Measurements from ENCODE around the gene TUSC2.
A peak's percentile ranks its signal among the peaks of the same experiment; 100 is the strongest.

Gene TUSC2

GRCh38 chr3:50334339-50335075 is 6.5 kb upstream of the TUSC2 start:
- no peak for DNase-seq (ENCODE audit: low spot score)

GRCh38 chr3:50333744-50334328 is 5.8 kb upstream of the TUSC2 start:
- peak; percentile 93 for DNase-seq (ENCODE audit: low spot score)

- DNase-seq (ENCODE audit: low spot score) = no peak
These were observed 3.4 kb upstream of the TUSC2 start for GRCh38 chr3:50331364-50331907.

GRCh38 chr3:50330330-50330729 is 2.3 kb upstream of the TUSC2 start:
- no peak for DNase-seq (ENCODE audit: low spot score)

- no peak for DNase-seq (ENCODE audit: low spot score)
These were observed 894 bp downstream of the TUSC2 start for GRCh38 chr3:50327129-50327528.

GRCh38 chr3:50326182-50326541 is 1.9 kb downstream of the TUSC2 start:
- no peak for DNase-seq (ENCODE audit: low spot score)

- no peak for DNase-seq (ENCODE audit: low spot score)
These were observed 2.4 kb downstream of the TUSC2 start for GRCh38 chr3:50325497-50326181.

GRCh38 chr3:50325113-50325480 is 2.9 kb downstream of the TUSC2 start:
- DNase-seq (ENCODE audit: low spot score) = no peak

GRCh38 chr3:50324351-50325112 is 3.5 kb downstream of the TUSC2 start:
- peak; percentile 81 for DNase-seq (ENCODE audit: low spot score)

GRCh38 chr3:50323614-50324199 is 4.3 kb downstream of the TUSC2 start:
- DNase-seq (ENCODE audit: low spot score) = no peak

- DNase-seq (ENCODE audit: low spot score) = no peak
These were observed 4.9 kb downstream of the TUSC2 start for GRCh38 chr3:50323092-50323600.

GRCh38 chr3:50322386-50323091 is 5.5 kb downstream of the TUSC2 start, which contains the start of gene HYAL2:
HYAL2 (minus strand) TSS chr3:50322745; CDS start chr3:50320489, 2,256 bp downstream.
- DNase-seq (ENCODE audit: low spot score) = no peak

- DNase-seq (ENCODE audit: low spot score) = no peak
These were observed 6.0 kb downstream of the TUSC2 start for GRCh38 chr3:50322115-50322385.

GRCh38 chr3:50321336-50322114 is 6.5 kb downstream of the TUSC2 start:
- peak; percentile 96 for DNase-seq (ENCODE audit: low spot score)

- peak; percentile 79 for DNase-seq (ENCODE audit: low spot score)
These were observed 7.1 kb downstream of the TUSC2 start for GRCh38 chr3:50320853-50321335.

- no peak for DNase-seq (ENCODE audit: low spot score)
These were observed 8.0 kb downstream of the TUSC2 start for GRCh38 chr3:50319894-50320625.

- no peak for DNase-seq (ENCODE audit: low spot score)
These were observed 8.7 kb downstream of the TUSC2 start for GRCh38 chr3:50319181-50319893.

- no peak for DNase-seq (ENCODE audit: low spot score)
These were observed 9.4 kb downstream of the TUSC2 start for GRCh38 chr3:50318615-50319014.

GRCh38 chr3:50318163-50318562 is 9.9 kb downstream of the TUSC2 start:
- no peak for DNase-seq (ENCODE audit: low spot score)
